Stomach (tissue), 4 donors: ENCODE data around the gene LVRN.

Experiments
- EP300 ChIP-seq: sonication (generic); formaldehyde crosslinking; IDR thresholded peaks from one replicate; pipeline ENCODE4 v1.6.1; 2017; ENCODE audit warnings: antibody characterized with exemption
- POLR2A ChIP-seq, 4 donors: fragments of 450-650 bp; IDR thresholded peaks; one replicate each; pipeline ENCODE4 v1.6.1; 2016; ENCODE audit warnings: antibody characterized with exemption in 4 of 4, control low read depth in 2 of 4, mild to moderate bottlenecking in 1 of 4, moderate library complexity in 1 of 4
- POLR2AphosphoS5 ChIP-seq, 3 donors: sonication (generic); formaldehyde crosslinking; IDR thresholded peaks; one replicate each; pipeline ENCODE4 v1.6.1; 2016; ENCODE audit warnings: antibody characterized with exemption in 3 of 3
- TF ChIP-seq, protein P1 (sequence below), 7 experiments: fragments of 450-650 bp in 4 of 7; fragments of 200-600 bp in 3 of 7; sonication (generic) in 3 of 7; IDR thresholded peaks; one replicate each; pipeline ENCODE4 v1.5.1; 2016 to 2019; ENCODE audit warnings: antibody characterized with exemption in 7 of 7, control low read depth in 2 of 7, mild to moderate bottlenecking in 1 of 7

DNA sequence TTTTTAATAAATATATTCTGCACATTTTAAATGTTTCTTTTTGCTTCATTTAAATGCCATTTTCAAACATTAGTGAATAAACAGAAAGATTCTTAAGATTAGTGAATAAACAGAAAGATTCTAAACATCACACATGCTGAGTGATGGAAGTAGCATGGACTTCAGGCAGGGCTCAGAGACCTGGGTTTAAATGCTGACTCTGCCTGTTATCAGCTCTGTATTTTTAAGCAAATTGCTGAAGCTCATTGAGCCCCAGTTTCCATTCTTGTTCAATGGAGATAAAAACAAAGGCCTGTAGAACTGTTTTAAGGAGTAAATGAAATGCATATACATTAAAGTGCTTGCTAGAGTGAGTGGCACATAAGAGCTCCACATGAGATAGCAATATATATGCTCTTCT, 8.1 kb upstream of the LVRN start:
- no peak for TF ChIP-seq POLR2A (IDR thresholded peaks at IDR 0.05)
- TF ChIP-seq, protein P1, sequence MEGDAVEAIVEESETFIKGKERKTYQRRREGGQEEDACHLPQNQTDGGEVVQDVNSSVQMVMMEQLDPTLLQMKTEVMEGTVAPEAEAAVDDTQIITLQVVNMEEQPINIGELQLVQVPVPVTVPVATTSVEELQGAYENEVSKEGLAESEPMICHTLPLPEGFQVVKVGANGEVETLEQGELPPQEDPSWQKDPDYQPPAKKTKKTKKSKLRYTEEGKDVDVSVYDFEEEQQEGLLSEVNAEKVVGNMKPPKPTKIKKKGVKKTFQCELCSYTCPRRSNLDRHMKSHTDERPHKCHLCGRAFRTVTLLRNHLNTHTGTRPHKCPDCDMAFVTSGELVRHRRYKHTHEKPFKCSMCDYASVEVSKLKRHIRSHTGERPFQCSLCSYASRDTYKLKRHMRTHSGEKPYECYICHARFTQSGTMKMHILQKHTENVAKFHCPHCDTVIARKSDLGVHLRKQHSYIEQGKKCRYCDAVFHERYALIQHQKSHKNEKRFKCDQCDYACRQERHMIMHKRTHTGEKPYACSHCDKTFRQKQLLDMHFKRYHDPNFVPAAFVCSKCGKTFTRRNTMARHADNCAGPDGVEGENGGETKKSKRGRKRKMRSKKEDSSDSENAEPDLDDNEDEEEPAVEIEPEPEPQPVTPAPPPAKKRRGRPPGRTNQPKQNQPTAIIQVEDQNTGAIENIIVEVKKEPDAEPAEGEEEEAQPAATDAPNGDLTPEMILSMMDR (IDR thresholded peaks at IDR 0.05) = no peak
- no peak for TF ChIP-seq POLR2AphosphoS5 (IDR thresholded peaks at IDR 0.05)
- no peak for TF ChIP-seq EP300
